Measurements from ENCODE around the gene TICAM2. TPM values are rescaled to one million over a fixed set of nuclear protein-coding genes. Genes with fewer than 3 reads are reported as not detected.

TICAM2 gene
- total and polyA plus RNA-seq, 9 of the 15 experiments (the other 6 are each of a cell fraction or from before 2014, with no cell fraction given) = 0.15 to 1.8 (median 0.98) TPM

DNA sequence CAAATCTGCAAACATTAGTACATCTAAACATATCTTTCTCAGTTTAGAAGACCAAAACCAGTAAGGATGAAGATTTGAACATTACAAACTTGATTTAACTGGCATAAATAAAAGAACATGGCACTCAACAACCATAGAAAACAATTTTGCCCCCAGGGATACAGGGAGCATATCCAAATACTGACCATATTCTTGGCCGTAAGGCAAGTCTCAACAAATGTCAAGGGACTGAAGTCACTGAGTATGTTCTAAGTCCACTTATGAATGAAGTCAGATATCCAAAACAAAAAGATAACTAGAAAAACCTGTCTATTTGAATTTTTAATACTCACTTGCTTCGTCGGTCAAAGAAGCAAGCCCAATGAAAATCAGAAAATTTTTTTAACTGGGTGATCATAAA lies 71.9 kb downstream of the TICAM2 start:
- H3K4me1 ChIP-seq (replicated peaks in 1 of 2; ENCODE audit: control insufficient read depth in 2 of 2, insufficient read depth in 2 of 2, low read length in 2 of 2) = no peaks in the 10 kb centered on the region
- H3K9ac ChIP-seq (ENCODE audit: insufficient read depth in 1 of 2, low read depth in 2 of 2, low read length in 2 of 2) = no peak overlapping the region
- WGBS (ENCODE audit: insufficient coverage, low coverage, missing lambda C conversion rate) = 85% methylated on average over 3 of the region's 3 CpGs
- H3K9me1 ChIP-seq (ENCODE audit: control insufficient read depth, insufficient read depth, low read length) = no peaks in the 10 kb centered on the region
- no TSS peak for BruUV-seq (replicated peaks)
- H4K20me1 ChIP-seq (replicated peaks; ENCODE audit: control insufficient read depth, insufficient read depth, low read length) = no peaks in the 10 kb centered on the region
- in situ Hi-C loops (cut with MboI) = no loop called here
- ChIA-PET CTCF (ENCODE audit: low intra/inter-chr PET ratio) (interaction anchor here (0.7 kb wide), 1 partner anchor 10 kb away, joined by 4 read pairs; no protein-coding TSS in a partner anchor), POLR2A (no interaction called here)
- DNase-seq (ENCODE audit: extremely low read depth in 1 of 4, low spot score in 3 of 4) (no peak), FAIRE-seq (peak; percentile 46), ATAC-seq (no peak)
- no peak overlapping the region for H3K4me2 ChIP-seq (ENCODE audit: insufficient read depth, low read length)
- peaks cover 19% of the 10 kb centered on the region for H3K36me3 ChIP-seq (ENCODE audit: control insufficient read depth, insufficient read depth, low read length)
- H3K9me3 ChIP-seq (replicated peaks; ENCODE audit: control insufficient read depth, insufficient read depth, low read depth, low read length) = no peaks in the 10 kb centered on the region
- no peak overlapping the region for H3K27ac ChIP-seq (ENCODE audit: extremely low read depth, low read depth, low read length)
- TF ChIP-seq ZNF717 (CRISPR knock-in tag; IDR thresholded peaks at IDR 0.05) (no peak), ZNF124 (CRISPR knock-in tag; IDR thresholded peaks at IDR 0.05) (no peak), ZNF77 (CRISPR knock-in tag; IDR thresholded peaks at IDR 0.05) (no peak)
- no peaks in the 10 kb centered on the region for H3K27me3 ChIP-seq (ENCODE audit: control insufficient read depth in 2 of 2, insufficient read depth in 2 of 2, low read length in 2 of 2)
- no peak overlapping the region for H2AFZ ChIP-seq (ENCODE audit: low read depth, low read length)
- H3K4me3 ChIP-seq = no peak overlapping the region
- peaks cover 80% of the 10 kb centered on the region for H3K79me2 ChIP-seq (ENCODE audit: control insufficient read depth, insufficient read depth, low read length)
- intact Hi-C loops (cut with micrococcal nuclease) = no loop called here

Other genes starting within 250 kb of the TICAM2 start
- gene FEM1C, start 57.7 kb downstream of the TICAM2 start, total RNA-seq (2014; rRNA removed) = 3.6 and 3.8 TPM in 2 replicates
- gene FEM1C, start 57.7 kb downstream of the TICAM2 start, total RNA-seq (2014; rRNA removed; fragmentation: Illumina TruSeq; extraction: Trizol) = 4.3 and 5.2 TPM in 2 replicates
- gene FEM1C, start 57.7 kb downstream of the TICAM2 start, total RNA-seq (2015; rRNA removed; fragmentation: Illumina TruSeq; extraction: Trizol) = 5.0 TPM in 2 replicates
- gene FEM1C, start 57.7 kb downstream of the TICAM2 start, total RNA-seq (2021) = 5.1 and 6.0 TPM in 2 replicates
- gene FEM1C, start 57.7 kb downstream of the TICAM2 start, polyA plus RNA-seq (2011; rRNA removed) = 9.3 and 9.7 TPM in 2 replicates
- 4.7 and 5.1 TPM in 2 replicates for gene FEM1C, start 57.7 kb downstream of the TICAM2 start, polyA plus RNA-seq (2014; fragmentation: Illumina TruSeq; extraction: Trizol)
- gene FEM1C, start 57.7 kb downstream of the TICAM2 start, polyA plus RNA-seq (2014; fragmentation: Nextera tagmentation; extraction: Ambion mirVana) = 1 to 10 TPM; 1.4 to 3.9 TPM
- 3.2 and 3.5 TPM in 2 replicates for gene FEM1C, start 57.7 kb downstream of the TICAM2 start, polyA plus RNA-seq (2014; rRNA removed)
- gene TMED7, start 23.6 kb upstream of the TICAM2 start, total RNA-seq (2014; rRNA removed) = 91.6 and 93.4 TPM in 2 replicates
- 45.7 and 54.6 TPM in 2 replicates for gene TMED7, start 23.6 kb upstream of the TICAM2 start, total RNA-seq (2014; rRNA removed; fragmentation: Illumina TruSeq; extraction: Trizol)
- gene TMED7, start 23.6 kb upstream of the TICAM2 start, total RNA-seq (2015; rRNA removed; fragmentation: Illumina TruSeq; extraction: Trizol) = 39.5 and 45.3 TPM in 2 replicates
- 52.4 and 57.9 TPM in 2 replicates for gene TMED7, start 23.6 kb upstream of the TICAM2 start, total RNA-seq (2021)
- 37.2 and 41.2 TPM in 2 replicates for gene TMED7, start 23.6 kb upstream of the TICAM2 start, polyA plus RNA-seq (2011; rRNA removed)
- gene TMED7, start 23.6 kb upstream of the TICAM2 start, polyA plus RNA-seq (2014; fragmentation: Illumina TruSeq; extraction: Trizol) = 25.0 and 30.2 TPM in 2 replicates
- 10 to 100 TPM; 15.9 to 16.5 TPM for gene TMED7, start 23.6 kb upstream of the TICAM2 start, polyA plus RNA-seq (2014; fragmentation: Nextera tagmentation; extraction: Ambion mirVana)
- 34.3 and 41.7 TPM in 2 replicates for gene TMED7, start 23.6 kb upstream of the TICAM2 start, polyA plus RNA-seq (2014; rRNA removed)
- gene CDO1, start 214.2 kb upstream of the TICAM2 start, total RNA-seq (2014; rRNA removed) = not detected in 2 replicates
- gene CDO1, start 214.2 kb upstream of the TICAM2 start, total RNA-seq (2014; rRNA removed; fragmentation: Illumina TruSeq; extraction: Trizol) = not detected in 2 replicates
- gene CDO1, start 214.2 kb upstream of the TICAM2 start, total RNA-seq (2015; rRNA removed; fragmentation: Illumina TruSeq; extraction: Trizol) = not detected in 2 replicates
- 0.22 TPM in 1 of 2 replicates, not detected in the other for gene CDO1, start 214.2 kb upstream of the TICAM2 start, total RNA-seq (2021)
- gene CDO1, start 214.2 kb upstream of the TICAM2 start, polyA plus RNA-seq (2011; rRNA removed) = not detected in 2 replicates
- not detected in 2 replicates for gene CDO1, start 214.2 kb upstream of the TICAM2 start, polyA plus RNA-seq (2014; fragmentation: Illumina TruSeq; extraction: Trizol)
- gene CDO1, start 214.2 kb upstream of the TICAM2 start, polyA plus RNA-seq (2014; fragmentation: Nextera tagmentation; extraction: Ambion mirVana) = not detected
- 0.16 TPM in 1 of 2 replicates, not detected in the other for gene CDO1, start 214.2 kb upstream of the TICAM2 start, polyA plus RNA-seq (2014; rRNA removed)
- 21.6 and 24.4 TPM in 2 replicates for gene ATG12, start 239.1 kb upstream of the TICAM2 start, total RNA-seq (2014; rRNA removed)
- gene ATG12, start 239.1 kb upstream of the TICAM2 start, total RNA-seq (2014; rRNA removed; fragmentation: Illumina TruSeq; extraction: Trizol) = 67.9 and 75.5 TPM in 2 replicates
- 46.8 and 57.5 TPM in 2 replicates for gene ATG12, start 239.1 kb upstream of the TICAM2 start, total RNA-seq (2015; rRNA removed; fragmentation: Illumina TruSeq; extraction: Trizol)
- gene ATG12, start 239.1 kb upstream of the TICAM2 start, total RNA-seq (2021) = 38.2 and 39.8 TPM in 2 replicates
- gene ATG12, start 239.1 kb upstream of the TICAM2 start, polyA plus RNA-seq (2011; rRNA removed) = 111 and 132 TPM in 2 replicates
- gene ATG12, start 239.1 kb upstream of the TICAM2 start, polyA plus RNA-seq (2014; fragmentation: Illumina TruSeq; extraction: Trizol) = 61.3 and 61.7 TPM in 2 replicates
- gene ATG12, start 239.1 kb upstream of the TICAM2 start, polyA plus RNA-seq (2014; fragmentation: Nextera tagmentation; extraction: Ambion mirVana) = 100 to 1,000 TPM in 1 of 2 experiments, 10 to 100 TPM in 1; 99.6 to 114 TPM
- 35.0 and 49.8 TPM in 2 replicates for gene ATG12, start 239.1 kb upstream of the TICAM2 start, polyA plus RNA-seq (2014; rRNA removed)
- 48.5 and 50.2 TPM in 2 replicates for gene AP3S1, start 239.5 kb upstream of the TICAM2 start, total RNA-seq (2014; rRNA removed)
- gene AP3S1, start 239.5 kb upstream of the TICAM2 start, total RNA-seq (2014; rRNA removed; fragmentation: Illumina TruSeq; extraction: Trizol) = 106 and 112 TPM in 2 replicates
- gene AP3S1, start 239.5 kb upstream of the TICAM2 start, total RNA-seq (2015; rRNA removed; fragmentation: Illumina TruSeq; extraction: Trizol) = 88.2 and 95.9 TPM in 2 replicates
- 67.3 and 72.1 TPM in 2 replicates for gene AP3S1, start 239.5 kb upstream of the TICAM2 start, total RNA-seq (2021)
- gene AP3S1, start 239.5 kb upstream of the TICAM2 start, polyA plus RNA-seq (2011; rRNA removed) = 43.1 and 69.8 TPM in 2 replicates
- gene AP3S1, start 239.5 kb upstream of the TICAM2 start, polyA plus RNA-seq (2014; fragmentation: Illumina TruSeq; extraction: Trizol) = 84.1 and 101 TPM in 2 replicates
- gene AP3S1, start 239.5 kb upstream of the TICAM2 start, polyA plus RNA-seq (2014; fragmentation: Nextera tagmentation; extraction: Ambion mirVana) = 10 to 100 TPM; 46.1 to 46.3 TPM
- gene AP3S1, start 239.5 kb upstream of the TICAM2 start, polyA plus RNA-seq (2014; rRNA removed) = 67.1 and 86.1 TPM in 2 replicates